ENCODE results near the gene NUDCD2. TPM values are rescaled to one million over a fixed set of nuclear protein-coding genes. Genes with fewer than 3 reads are reported as not detected.
A peak's percentile ranks its signal among the peaks of the same experiment; 100 is the strongest.

NUDCD2 gene, protein sequence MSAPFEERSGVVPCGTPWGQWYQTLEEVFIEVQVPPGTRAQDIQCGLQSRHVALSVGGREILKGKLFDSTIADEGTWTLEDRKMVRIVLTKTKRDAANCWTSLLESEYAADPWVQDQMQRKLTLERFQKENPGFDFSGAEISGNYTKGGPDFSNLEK
- 10 to 100 TPM in 2 of 4 donors, 1 to 10 TPM in 2; 4.1 to 22.2 (median 7.6) TPM for polyA plus RNA-seq
- long read RNA-seq, donor 1, full-length matches to known transcripts: 66 of 76 reads
- long read RNA-seq, donor 1, partial matches to known transcripts: 0 of 76 reads
- long read RNA-seq, donor 1, other reads (novel, unspliced or antisense): 10 of 76 reads
- long read RNA-seq, donor 2, full-length matches to known transcripts: 10 of 10 reads
- long read RNA-seq, donor 2, partial matches to known transcripts: 0 of 10 reads
- long read RNA-seq, donor 2, other reads (novel, unspliced or antisense): 0 of 10 reads
- long read RNA-seq, donor 3, full-length matches to known transcripts: 20 of 20 reads
- long read RNA-seq, donor 3, partial matches to known transcripts: 0 of 20 reads
- long read RNA-seq, donor 3, other reads (novel, unspliced or antisense): 0 of 20 reads
- long read RNA-seq, donor 4, full-length matches to known transcripts: 2 of 2 reads
- long read RNA-seq, donor 4, partial matches to known transcripts: 0 of 2 reads
- long read RNA-seq, donor 4, other reads (novel, unspliced or antisense): 0 of 2 reads
- long read RNA-seq, donor 5, full-length matches to known transcripts: 4 of 4 reads
- long read RNA-seq, donor 5, partial matches to known transcripts: 0 of 4 reads
- long read RNA-seq, donor 5, other reads (novel, unspliced or antisense): 0 of 4 reads
- long read RNA-seq, donor 6, full-length matches to known transcripts: 20 of 20 reads
- long read RNA-seq, donor 6, partial matches to known transcripts: 0 of 20 reads
- long read RNA-seq, donor 6, other reads (novel, unspliced or antisense): 0 of 20 reads
- long read RNA-seq, donor 7, full-length matches to known transcripts: 53 of 53 reads
- long read RNA-seq, donor 7, partial matches to known transcripts: 0 of 53 reads
- long read RNA-seq, donor 7, other reads (novel, unspliced or antisense): 0 of 53 reads
- long read RNA-seq, donor 8, full-length matches to known transcripts: 10 of 10 reads
- long read RNA-seq, donor 8, partial matches to known transcripts: 0 of 10 reads
- long read RNA-seq, donor 8, other reads (novel, unspliced or antisense): 0 of 10 reads
- long read RNA-seq, donor 9, full-length matches to known transcripts: 6 of 6 reads
- long read RNA-seq, donor 9, partial matches to known transcripts: 0 of 6 reads
- long read RNA-seq, donor 9, other reads (novel, unspliced or antisense): 0 of 6 reads
- long read RNA-seq, donor 10, full-length matches to known transcripts: 29 of 29 reads
- long read RNA-seq, donor 10, partial matches to known transcripts: 0 of 29 reads
- long read RNA-seq, donor 10, other reads (novel, unspliced or antisense): 0 of 29 reads

DNA sequence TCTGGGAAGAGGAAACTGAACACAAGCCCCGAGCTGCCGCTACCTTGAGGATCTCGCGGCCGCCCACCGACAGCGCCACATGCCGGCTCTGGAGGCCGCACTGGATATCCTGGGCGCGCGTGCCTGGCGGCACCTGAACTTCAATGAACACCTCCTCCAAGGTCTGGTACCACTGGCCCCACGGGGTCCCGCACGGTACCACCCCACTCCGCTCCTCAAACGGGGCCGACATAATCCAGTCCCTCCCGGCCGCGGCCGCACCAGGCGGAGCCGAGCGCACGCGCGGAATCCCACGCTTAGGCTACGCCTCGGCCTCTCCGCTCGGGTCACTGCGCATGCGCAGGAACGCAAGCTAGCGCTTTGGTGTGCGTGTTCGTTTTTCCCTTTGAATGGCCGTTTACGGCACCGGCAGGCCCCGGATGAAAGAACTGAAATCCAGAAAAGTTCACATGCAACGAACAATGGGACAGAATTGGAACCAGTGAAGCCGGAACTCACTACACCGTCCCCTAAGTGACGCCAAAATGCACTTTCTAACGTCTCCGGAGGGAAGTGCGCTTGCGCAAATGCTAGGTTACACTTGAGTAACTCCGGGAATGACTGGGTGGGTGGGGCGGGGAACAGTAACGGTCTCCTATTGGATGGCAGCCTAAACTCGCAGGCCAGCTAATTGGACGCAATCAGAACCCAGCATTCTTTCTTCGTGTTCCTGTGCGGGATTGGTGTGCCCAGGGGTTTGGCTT, at the start of gene NUDCD2:
NUDCD2 (minus strand) TSS at position 284 of the 743 bp plus-strand sequence; CDS start at position 232, 52 bp downstream.
- peak; percentile 99 for DNase-seq
- Histone ChIP-seq H3K4me1 (ENCODE audit: control insufficient read depth in 3 of 3, insufficient read depth in 2 of 3, low read depth in 1 of 3, low read length in 2 of 3) (peaks cover 0 to 2% (median 0%) of the 10 kb centered on the region in 3 donors), H3K4me3 (ENCODE audit: low read depth in 1 of 3, low read length in 3 of 3) (peak within 1 kb of the TSS; percentile 58 to 87 (median 73)), H3K27me3 (ENCODE audit: control insufficient read depth in 3 of 3, insufficient read depth in 3 of 3, low read length in 3 of 3) (no peaks in the 10 kb centered on the region), H3K9me3 (ENCODE audit: control insufficient read depth in 2 of 2, insufficient read depth in 1 of 2, low read depth in 1 of 2, low read length in 1 of 2) (no peaks in the 10 kb centered on the region), H3K27ac (ENCODE audit: low read depth in 1 of 3, low read length in 2 of 3) (peak within 1 kb of the TSS; percentile 88 to 99 (median 93)), H3K36me3 (ENCODE audit: control insufficient read depth in 3 of 3, insufficient read depth in 2 of 3, low read depth in 1 of 3, low read length in 3 of 3) (peaks cover 0 to 7% (median 1%) of the 10 kb centered on the region in 3 donors)
- FAIRE-seq: no peak
- 0% methylated on average over 59 of the region's 59 CpGs for WGBS, 3 donors

DNA sequence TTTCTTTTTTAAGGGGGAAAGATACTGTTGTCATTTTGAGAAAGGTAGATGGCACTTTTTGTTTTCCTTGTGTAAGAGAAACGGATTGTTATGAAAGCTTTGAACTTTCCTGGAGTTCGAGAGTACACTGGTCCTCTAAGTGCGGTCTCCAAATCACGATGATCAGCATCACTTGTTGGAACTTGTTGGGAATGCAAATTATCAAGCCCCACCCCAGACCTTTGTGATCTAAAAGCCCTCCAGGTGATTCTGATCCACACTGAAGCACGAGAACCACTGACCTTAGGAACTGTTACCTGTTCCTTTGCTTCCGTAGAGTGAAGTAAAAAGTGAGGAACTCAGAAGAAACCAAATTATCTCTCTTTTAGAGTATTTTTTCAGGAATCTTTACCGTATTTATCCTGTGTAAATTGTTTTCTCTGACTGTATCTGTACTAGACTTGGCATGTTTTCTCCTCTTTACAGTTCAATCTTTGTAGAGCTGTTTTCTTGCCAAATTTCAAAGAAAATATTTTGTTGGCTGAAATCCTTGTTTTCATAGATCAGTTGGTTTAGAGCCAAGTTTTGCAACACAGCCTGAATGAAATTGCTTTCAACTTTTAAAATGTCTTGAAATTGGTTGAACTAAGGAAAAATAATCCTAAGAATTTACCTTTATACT, 49.5 kb upstream of the NUDCD2 start:
- peak overlapping the region in 1 of 3 donors; percentile 6 for H3K4me3 ChIP-seq (ENCODE audit: low read depth in 1 of 3, low read length in 3 of 3)
- H3K36me3 ChIP-seq (ENCODE audit: control insufficient read depth in 3 of 3, insufficient read depth in 2 of 3, low read depth in 1 of 3, low read length in 3 of 3): peaks cover 3 to 20% (median 9%) of the 10 kb centered on the region in 3 donors
- DNase-seq (peak; percentile 89 to 93), FAIRE-seq (no peak)
- no peaks in the 10 kb centered on the region for H3K9me3 ChIP-seq (ENCODE audit: control insufficient read depth in 2 of 2, insufficient read depth in 1 of 2, low read depth in 1 of 2, low read length in 1 of 2)
- WGBS, 3 donors: 4 to 18% (median 17%) methylated on average over 7 of the region's 7 CpGs
- H3K27ac ChIP-seq (ENCODE audit: low read depth in 1 of 3, low read length in 2 of 3): peak overlapping the region in 2 of 3 donors; percentile 81 to 96
- no peaks in the 10 kb centered on the region for H3K27me3 ChIP-seq (ENCODE audit: control insufficient read depth in 3 of 3, insufficient read depth in 3 of 3, low read length in 3 of 3)
- peaks cover 1 to 9% (median 7%) of the 10 kb centered on the region in 3 donors for H3K4me1 ChIP-seq (ENCODE audit: control insufficient read depth in 3 of 3, insufficient read depth in 2 of 3, low read depth in 1 of 3, low read length in 2 of 3)

DNA sequence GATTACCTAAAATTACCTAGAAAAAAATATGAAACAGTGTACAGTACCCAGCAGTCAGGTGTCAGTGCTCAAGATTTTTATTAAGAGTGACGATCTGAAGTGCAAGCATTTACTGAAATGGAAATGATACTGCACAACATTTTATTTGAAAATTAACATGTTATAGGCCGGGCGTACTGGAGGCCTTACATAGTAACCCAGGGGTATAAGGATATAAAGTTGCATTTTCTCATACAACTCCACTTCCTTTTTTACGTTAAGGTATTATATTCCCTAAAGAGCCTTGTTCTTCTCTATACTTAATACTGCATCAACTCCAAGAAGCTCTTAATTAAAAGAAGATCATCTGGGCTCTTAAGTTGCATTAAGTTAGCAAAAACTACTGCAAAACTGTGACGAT, 48.9 kb upstream of the NUDCD2 start:
- H3K27ac ChIP-seq (ENCODE audit: low read depth in 1 of 3, low read length in 2 of 3): peak overlapping the region; percentile 16 to 96 (median 54)
- no peaks in the 10 kb centered on the region for H3K9me3 ChIP-seq (ENCODE audit: control insufficient read depth in 2 of 2, insufficient read depth in 1 of 2, low read depth in 1 of 2, low read length in 1 of 2)
- no peaks in the 10 kb centered on the region for H3K27me3 ChIP-seq (ENCODE audit: control insufficient read depth in 3 of 3, insufficient read depth in 3 of 3, low read length in 3 of 3)
- DNase-seq (no peak), FAIRE-seq (no peak)
- 9 to 17% (median 15%) methylated on average over 5 of the region's 5 CpGs for WGBS, 3 donors
- peaks cover 1 to 9% (median 7%) of the 10 kb centered on the region in 3 donors for H3K4me1 ChIP-seq (ENCODE audit: control insufficient read depth in 3 of 3, insufficient read depth in 2 of 3, low read depth in 1 of 3, low read length in 2 of 3)
- H3K36me3 ChIP-seq (ENCODE audit: control insufficient read depth in 3 of 3, insufficient read depth in 2 of 3, low read depth in 1 of 3, low read length in 3 of 3): peaks cover 3 to 20% (median 9%) of the 10 kb centered on the region in 3 donors
- H3K4me3 ChIP-seq (ENCODE audit: low read depth in 1 of 3, low read length in 3 of 3): no peak overlapping the region

DNA sequence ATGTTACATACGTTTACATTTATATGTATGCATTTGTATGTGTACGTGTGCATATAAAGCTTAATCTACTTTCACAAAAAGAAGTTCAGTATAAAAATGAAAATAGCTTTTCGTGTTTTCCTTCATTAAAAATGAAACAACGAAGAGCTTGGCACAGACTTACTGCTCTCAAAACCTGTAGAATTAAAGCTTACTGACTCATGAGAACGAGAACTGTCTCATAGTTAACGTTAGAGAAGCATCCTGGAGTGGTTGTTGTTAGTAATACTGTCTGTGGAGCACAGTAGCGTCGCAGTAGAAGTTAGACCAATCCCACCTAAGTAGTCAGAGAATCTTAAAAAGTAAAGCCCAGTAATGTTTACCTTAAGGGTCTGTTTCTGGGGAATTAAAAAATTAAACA, 46.8 kb upstream of the NUDCD2 start:
- FAIRE-seq (no peak), DNase-seq (peak; percentile 31 to 45)
- WGBS, 3 donors: 0 to 2% (median 1%) methylated on average over 8 of the region's 8 CpGs
- Histone ChIP-seq H3K27me3 (ENCODE audit: control insufficient read depth in 3 of 3, insufficient read depth in 3 of 3, low read length in 3 of 3) (no peaks in the 10 kb centered on the region), H3K36me3 (ENCODE audit: control insufficient read depth in 3 of 3, insufficient read depth in 2 of 3, low read depth in 1 of 3, low read length in 3 of 3) (peaks cover 0 to 11% (median 0%) of the 10 kb centered on the region in 3 donors), H3K4me1 (ENCODE audit: control insufficient read depth in 3 of 3, insufficient read depth in 2 of 3, low read depth in 1 of 3, low read length in 2 of 3) (peaks cover 0 to 11% (median 9%) of the 10 kb centered on the region in 3 donors), H3K9me3 (ENCODE audit: control insufficient read depth in 2 of 2, insufficient read depth in 1 of 2, low read depth in 1 of 2, low read length in 1 of 2) (no peaks in the 10 kb centered on the region), H3K27ac (ENCODE audit: low read depth in 1 of 3, low read length in 2 of 3) (peak overlapping the region; percentile 58 to 98 (median 96)), H3K4me3 (ENCODE audit: low read depth in 1 of 3, low read length in 3 of 3) (peak overlapping the region; percentile 67 to 79 (median 77))

DNA sequence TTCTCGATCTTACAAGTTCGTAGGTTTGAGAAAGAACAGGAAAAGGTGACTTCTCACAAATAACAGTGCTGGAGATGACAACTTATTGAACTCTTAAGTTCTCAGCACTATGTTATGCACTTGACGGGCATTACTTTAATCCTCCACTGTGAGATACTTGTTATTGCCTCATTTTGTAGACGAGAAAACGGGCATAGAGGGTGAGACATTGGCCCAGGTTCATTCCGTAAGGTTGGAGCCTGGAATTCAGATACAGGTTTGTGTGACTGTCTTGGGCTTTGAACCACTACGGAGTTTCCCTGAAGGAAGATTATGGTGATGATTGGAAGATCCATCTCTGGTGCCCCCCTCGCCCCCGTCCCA, 46.2 kb upstream of the NUDCD2 start:
- Histone ChIP-seq H3K36me3 (ENCODE audit: control insufficient read depth in 3 of 3, insufficient read depth in 2 of 3, low read depth in 1 of 3, low read length in 3 of 3) (peaks cover 0 to 6% (median 0%) of the 10 kb centered on the region in 3 donors), H3K27ac (ENCODE audit: low read depth in 1 of 3, low read length in 2 of 3) (peak overlapping the region; percentile 96 to 99 (median 98)), H3K9me3 (ENCODE audit: control insufficient read depth in 2 of 2, insufficient read depth in 1 of 2, low read depth in 1 of 2, low read length in 1 of 2) (no peaks in the 10 kb centered on the region), H3K4me1 (ENCODE audit: control insufficient read depth in 3 of 3, insufficient read depth in 2 of 3, low read depth in 1 of 3, low read length in 2 of 3) (peaks cover 0 to 11% (median 9%) of the 10 kb centered on the region in 3 donors), H3K4me3 (ENCODE audit: low read depth in 1 of 3, low read length in 3 of 3) (peak overlapping the region; percentile 67 to 79 (median 77)), H3K27me3 (ENCODE audit: control insufficient read depth in 3 of 3, insufficient read depth in 3 of 3, low read length in 3 of 3) (no peaks in the 10 kb centered on the region)
- no peak for DNase-seq
- no peak for FAIRE-seq
- 0 to 2% (median 1%) methylated on average over 9 of the region's 9 CpGs for WGBS, 3 donors

DNA sequence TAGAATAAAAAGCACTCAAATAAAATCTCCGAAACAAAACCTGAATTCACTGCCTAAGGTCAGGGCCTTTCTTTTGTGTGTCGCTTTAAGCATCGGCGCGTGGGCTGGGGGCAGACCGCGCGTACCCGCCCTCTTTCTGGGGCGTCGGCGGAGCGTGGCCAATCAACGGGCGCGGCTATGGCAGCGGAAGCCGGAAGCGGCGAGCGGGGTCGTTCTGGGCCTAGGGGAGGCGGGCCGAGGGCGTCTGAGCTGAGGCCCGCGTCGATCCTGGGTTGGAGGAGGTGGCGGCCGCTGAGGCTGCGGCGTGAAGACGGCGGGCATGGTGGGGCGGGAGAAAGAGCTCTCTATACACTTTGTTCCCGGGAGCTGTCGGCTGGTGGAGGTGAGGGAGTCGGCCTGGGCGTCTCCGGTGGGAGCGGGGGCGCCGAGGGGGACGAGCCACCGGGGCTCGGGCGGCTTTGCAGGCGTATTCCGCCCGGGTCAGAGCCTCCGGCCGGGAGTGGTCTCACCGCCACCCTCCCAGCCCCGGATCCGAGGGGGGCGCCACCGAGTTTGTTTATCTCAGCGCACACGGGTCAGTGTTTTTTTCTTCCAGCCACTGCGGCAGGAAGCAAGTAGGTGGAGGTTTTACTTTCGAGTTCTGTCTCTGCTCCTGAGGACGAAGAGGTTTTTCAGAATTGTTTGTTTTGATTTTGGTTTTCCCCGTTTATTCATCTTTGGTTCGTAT, 45.6 kb upstream of the NUDCD2 start, which contains the start of gene MAT2B:
MAT2B (plus strand) TSS at position 252 of the 727 bp plus-strand sequence; CDS start at position 320, 68 bp downstream.
- FAIRE-seq (no peak), DNase-seq (peak; percentile 96 to 97)
- Histone ChIP-seq H3K9me3 (ENCODE audit: control insufficient read depth in 2 of 2, insufficient read depth in 1 of 2, low read depth in 1 of 2, low read length in 1 of 2) (no peaks in the 10 kb centered on the region), H3K36me3 (ENCODE audit: control insufficient read depth in 3 of 3, insufficient read depth in 2 of 3, low read depth in 1 of 3, low read length in 3 of 3) (peaks cover 0 to 6% (median 0%) of the 10 kb centered on the region in 3 donors), H3K27me3 (ENCODE audit: control insufficient read depth in 3 of 3, insufficient read depth in 3 of 3, low read length in 3 of 3) (no peaks in the 10 kb centered on the region), H3K27ac (ENCODE audit: low read depth in 1 of 3, low read length in 2 of 3) (peak within 1 kb of the TSS; percentile 96 to 99 (median 98)), H3K4me1 (ENCODE audit: control insufficient read depth in 3 of 3, insufficient read depth in 2 of 3, low read depth in 1 of 3, low read length in 2 of 3) (peaks cover 0 to 10% (median 9%) of the 10 kb centered on the region in 3 donors), H3K4me3 (ENCODE audit: low read depth in 1 of 3, low read length in 3 of 3) (peak within 1 kb of the TSS; percentile 67 to 79 (median 77))
- WGBS, 3 donors: 0% methylated on average over 58 to 64 of the region's 64 CpGs

Measured in small intestine (tissue), 16 donors.